ENCODE measurements around the gene TBC1D2B. TPM values are rescaled to one million over a fixed set of nuclear protein-coding genes. Genes with fewer than 3 reads are reported as not detected.

Gene TBC1D2B
- total RNA-seq, 1 donor from 2014 or later = 13.8 TPM

- Mint-ChIP-seq H3K36me3 (ENCODE audit: low read depth, unreplicated experiment) (no peaks in the 10 kb centered on the region), H3K27ac (ENCODE audit: unreplicated experiment) (peak overlapping the region; percentile 19), H3K4me3 (ENCODE audit: unreplicated experiment) (no peak overlapping the region), H3K27me3 (ENCODE audit: unreplicated experiment) (peaks cover 1% of the 10 kb centered on the region), H3K4me1 (ENCODE audit: unreplicated experiment) (peaks cover 55% of the 10 kb centered on the region), H3K9me3 (ENCODE audit: unreplicated experiment) (no peaks in the 10 kb centered on the region)
- no peak for DNase-seq (ENCODE audit: low spot score)
- no peak for TF ChIP-seq CTCF (IDR thresholded peaks at IDR 0.05; ENCODE audit: unreplicated experiment)
Measured at GRCh38 chr15:78052001-78052401, 25.5 kb downstream of the TBC1D2B start.

GRCh38 chr15:78051596-78051995, 25.9 kb downstream of the TBC1D2B start:
- H3K4me1 Mint-ChIP-seq (ENCODE audit: unreplicated experiment) = peaks cover 59% of the 10 kb centered on the region
- TF ChIP-seq CTCF (IDR thresholded peaks at IDR 0.05; ENCODE audit: unreplicated experiment) = no peak
- DNase-seq (ENCODE audit: low spot score) = no peak
- H3K4me3 Mint-ChIP-seq (ENCODE audit: unreplicated experiment) = no peak overlapping the region
- H3K27me3 Mint-ChIP-seq (ENCODE audit: unreplicated experiment) = peaks cover 1% of the 10 kb centered on the region
- H3K27ac Mint-ChIP-seq (ENCODE audit: unreplicated experiment) = peak overlapping the region; percentile 19
- H3K36me3 Mint-ChIP-seq (ENCODE audit: low read depth, unreplicated experiment) = no peaks in the 10 kb centered on the region
- H3K9me3 Mint-ChIP-seq (ENCODE audit: unreplicated experiment) = no peaks in the 10 kb centered on the region

GRCh38 chr15:78050826-78051225, 26.7 kb downstream of the TBC1D2B start:
- H3K4me1 Mint-ChIP-seq (ENCODE audit: unreplicated experiment) = peaks cover 52% of the 10 kb centered on the region
- peaks cover 1% of the 10 kb centered on the region for H3K27me3 Mint-ChIP-seq (ENCODE audit: unreplicated experiment)
- no peaks in the 10 kb centered on the region for H3K36me3 Mint-ChIP-seq (ENCODE audit: low read depth, unreplicated experiment)
- no peak overlapping the region for H3K27ac Mint-ChIP-seq (ENCODE audit: unreplicated experiment)
- DNase-seq (ENCODE audit: low spot score) = no peak
- no peak for TF ChIP-seq CTCF (IDR thresholded peaks at IDR 0.05; ENCODE audit: unreplicated experiment)
- no peaks in the 10 kb centered on the region for H3K9me3 Mint-ChIP-seq (ENCODE audit: unreplicated experiment)
- H3K4me3 Mint-ChIP-seq (ENCODE audit: unreplicated experiment) = no peak overlapping the region

GRCh38 chr15:78050441-78050809, 27.1 kb downstream of the TBC1D2B start:
- H3K4me3 Mint-ChIP-seq (ENCODE audit: unreplicated experiment) = no peak overlapping the region
- peaks cover 50% of the 10 kb centered on the region for H3K4me1 Mint-ChIP-seq (ENCODE audit: unreplicated experiment)

More at GRCh38 chr15:78050441-78050809, 27.1 kb downstream of the TBC1D2B start:
- H3K9me3 Mint-ChIP-seq (ENCODE audit: unreplicated experiment) = no peaks in the 10 kb centered on the region
- no peaks in the 10 kb centered on the region for H3K36me3 Mint-ChIP-seq (ENCODE audit: low read depth, unreplicated experiment)
- H3K27ac Mint-ChIP-seq (ENCODE audit: unreplicated experiment) = no peak overlapping the region
- no peak for DNase-seq (ENCODE audit: low spot score)
- no peak for TF ChIP-seq CTCF (IDR thresholded peaks at IDR 0.05; ENCODE audit: unreplicated experiment)
- H3K27me3 Mint-ChIP-seq (ENCODE audit: unreplicated experiment) = no peaks in the 10 kb centered on the region
